GM21825 (cell line): ENCODE measurements around the gene C1QTNF4.

Experiments used
- ATAC-seq: cut with Tn5 transposase; IDR thresholded peaks from one replicate; pipeline ENCODE4 v1.9.1; 2021; ENCODE audit warnings: mild to moderate bottlenecking, moderate library complexity; ENCODE audit not compliant: unreplicated experiment

The C1QTNF4 gene

GRCh38 chr11:47593492-47593933 is 698 bp downstream of the C1QTNF4 start:
- ATAC-seq, result no peak

- no peak for ATAC-seq
Observed at GRCh38 chr11:47592970-47593369, 1.2 kb downstream of the C1QTNF4 start.

DNA sequence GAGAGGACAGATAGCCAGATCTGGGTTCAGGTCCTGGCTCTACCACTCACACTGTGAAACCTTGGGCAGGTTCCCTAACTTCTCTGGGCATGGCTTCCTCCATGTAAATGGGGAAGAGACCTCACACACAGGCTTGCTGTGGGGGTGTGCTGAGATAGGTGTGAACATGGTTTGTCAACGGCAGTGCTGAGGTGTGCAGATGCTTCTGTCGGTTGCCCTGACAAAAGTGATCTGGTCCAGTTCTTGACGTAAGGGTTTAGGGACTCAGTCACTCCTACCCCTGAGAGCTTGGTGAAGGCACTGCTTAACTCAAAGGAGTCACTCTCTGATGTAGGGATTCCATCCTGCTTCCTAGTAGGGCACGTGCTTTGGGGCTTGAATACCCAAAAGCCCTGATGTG is 2.0 kb downstream of the C1QTNF4 start:
- no peak for ATAC-seq

DNA sequence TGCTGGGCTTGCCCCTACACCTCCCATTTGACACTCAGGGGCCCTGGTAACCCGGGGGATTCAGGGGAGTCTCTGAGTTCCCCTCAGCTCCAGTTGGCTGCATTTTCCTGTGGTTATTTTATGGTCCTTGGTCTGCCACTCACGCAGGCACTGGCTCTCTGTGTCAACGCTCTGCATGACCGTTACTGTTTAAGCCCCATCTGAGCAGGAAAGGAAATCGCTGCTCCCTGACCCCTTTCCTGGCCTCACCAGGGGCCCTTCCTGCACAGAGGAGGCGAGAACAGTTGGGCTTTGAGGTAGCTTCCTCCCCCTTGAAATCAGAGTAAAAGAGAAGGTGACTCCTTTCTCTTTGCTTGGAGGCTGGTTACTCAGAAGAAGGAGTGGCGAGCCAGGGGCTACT is 2.4 kb downstream of the C1QTNF4 start:
- no peak for ATAC-seq

DNA sequence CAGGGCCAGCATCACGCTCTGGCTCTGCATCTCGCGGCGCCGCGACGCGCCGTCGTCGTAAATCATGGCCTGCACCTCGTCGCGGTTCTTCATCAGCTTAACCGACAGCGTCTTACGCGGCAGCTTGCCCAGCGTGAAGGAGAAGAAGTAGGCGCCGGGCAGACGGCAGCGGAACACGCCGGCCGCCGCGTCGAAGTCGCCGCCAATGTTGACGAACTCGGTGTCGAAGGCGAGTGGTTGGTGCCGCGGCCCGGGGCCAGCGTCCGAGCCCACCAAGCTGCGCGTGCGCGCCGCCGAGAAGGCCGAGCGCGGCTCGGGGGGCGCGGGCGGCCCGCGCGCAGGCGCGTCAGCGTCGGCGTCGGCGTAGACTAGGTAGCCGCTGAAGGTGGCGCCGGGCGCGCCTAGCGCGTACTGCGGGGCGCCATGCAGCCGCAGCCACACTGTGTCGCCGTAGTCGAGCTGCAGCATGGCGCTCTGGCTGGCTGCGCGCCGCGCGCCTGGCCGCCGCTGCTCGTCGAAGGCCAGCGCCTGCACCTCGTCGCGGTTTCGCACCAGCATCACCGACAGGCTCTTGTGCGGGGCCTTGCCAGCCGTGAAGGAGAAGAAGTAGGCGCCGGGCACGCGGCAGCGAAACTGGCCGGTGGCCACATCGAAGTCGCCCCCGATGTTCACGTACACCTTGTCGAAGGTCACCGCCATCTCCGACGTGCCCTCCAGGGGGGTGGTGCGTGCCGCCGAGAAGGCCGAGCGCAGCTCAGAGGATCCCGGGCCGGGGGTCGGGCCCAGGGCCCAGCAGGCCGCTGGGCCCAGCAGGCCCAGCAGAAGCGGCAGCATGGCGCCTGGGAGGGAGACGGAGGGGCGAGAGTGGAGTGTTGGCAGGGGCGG is 4.0 kb downstream of the C1QTNF4 start:
- ATAC-seq, result no peak

DNA sequence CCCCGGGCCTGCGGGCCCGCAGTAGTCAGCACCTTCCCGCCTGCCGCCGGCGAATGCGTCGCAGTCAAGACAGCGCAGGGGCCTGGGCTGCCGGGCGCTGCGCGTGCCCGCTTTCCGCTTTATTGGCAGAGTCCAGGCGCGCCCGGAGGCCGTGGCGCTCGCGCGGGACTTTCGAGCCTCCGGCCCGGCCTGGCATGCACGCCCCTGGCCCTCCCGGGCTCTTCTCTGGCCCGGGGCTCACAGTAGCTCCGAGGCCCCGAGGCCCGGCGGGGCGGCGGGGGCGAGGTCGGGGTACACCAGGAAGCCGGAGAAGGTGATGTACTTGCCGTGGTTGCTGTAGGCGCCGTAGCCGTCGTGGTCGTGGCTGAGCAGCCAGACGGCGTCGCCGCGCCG is 4.6 kb downstream of the C1QTNF4 start:
- ATAC-seq, result no peak

DNA sequence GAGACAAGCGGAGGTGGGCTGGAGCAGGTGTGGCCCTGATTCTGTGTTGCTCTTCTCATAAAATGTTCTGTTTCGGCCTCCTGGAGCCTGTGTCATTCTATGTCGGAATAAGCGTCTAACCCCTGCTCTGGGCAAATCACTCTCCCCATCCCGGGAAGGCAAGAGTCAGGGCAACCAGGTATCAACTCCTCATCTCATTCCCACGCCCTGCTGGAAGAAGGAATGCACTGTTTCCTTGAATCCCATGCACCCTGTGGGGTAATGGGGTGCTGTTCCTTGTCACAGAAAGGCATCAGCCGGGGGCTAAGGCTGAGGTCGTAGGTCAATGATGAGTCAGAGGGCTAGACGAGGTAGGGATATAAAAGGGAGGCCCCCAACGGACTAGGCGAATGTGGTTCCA is 5.1 kb downstream of the C1QTNF4 start:
- ATAC-seq, result no peak

DNA sequence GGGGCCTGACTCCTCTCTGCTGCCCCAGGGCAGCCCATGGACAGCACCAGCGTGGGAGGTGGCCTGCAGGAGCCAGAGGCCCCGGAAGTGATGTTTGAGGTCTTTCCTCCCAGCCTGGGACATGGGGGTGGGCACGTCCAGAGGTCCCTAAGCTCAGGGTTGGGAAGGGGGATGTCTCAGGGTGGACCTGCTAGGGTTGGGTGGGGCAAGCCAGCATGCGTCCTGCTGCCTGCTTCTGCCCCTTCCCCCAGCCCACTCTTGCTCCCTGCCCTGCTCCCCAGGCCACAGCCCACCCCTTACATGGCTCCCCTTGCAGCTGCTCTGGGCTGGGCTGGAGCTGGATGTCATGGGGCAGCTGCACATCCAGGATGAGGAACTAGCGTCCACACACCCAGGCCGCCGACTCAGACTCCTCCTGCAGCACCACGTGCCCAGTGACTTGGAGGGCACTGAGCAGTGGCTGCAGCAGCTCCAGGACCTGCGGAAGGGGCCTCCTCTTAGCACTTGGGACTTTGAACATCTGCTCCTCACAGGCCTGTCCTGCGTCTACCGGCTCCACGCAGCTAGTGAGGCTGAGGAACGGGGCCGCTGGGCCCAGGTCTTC is 6.4 kb downstream of the C1QTNF4 start:
- ATAC-seq, result no peak

DNA sequence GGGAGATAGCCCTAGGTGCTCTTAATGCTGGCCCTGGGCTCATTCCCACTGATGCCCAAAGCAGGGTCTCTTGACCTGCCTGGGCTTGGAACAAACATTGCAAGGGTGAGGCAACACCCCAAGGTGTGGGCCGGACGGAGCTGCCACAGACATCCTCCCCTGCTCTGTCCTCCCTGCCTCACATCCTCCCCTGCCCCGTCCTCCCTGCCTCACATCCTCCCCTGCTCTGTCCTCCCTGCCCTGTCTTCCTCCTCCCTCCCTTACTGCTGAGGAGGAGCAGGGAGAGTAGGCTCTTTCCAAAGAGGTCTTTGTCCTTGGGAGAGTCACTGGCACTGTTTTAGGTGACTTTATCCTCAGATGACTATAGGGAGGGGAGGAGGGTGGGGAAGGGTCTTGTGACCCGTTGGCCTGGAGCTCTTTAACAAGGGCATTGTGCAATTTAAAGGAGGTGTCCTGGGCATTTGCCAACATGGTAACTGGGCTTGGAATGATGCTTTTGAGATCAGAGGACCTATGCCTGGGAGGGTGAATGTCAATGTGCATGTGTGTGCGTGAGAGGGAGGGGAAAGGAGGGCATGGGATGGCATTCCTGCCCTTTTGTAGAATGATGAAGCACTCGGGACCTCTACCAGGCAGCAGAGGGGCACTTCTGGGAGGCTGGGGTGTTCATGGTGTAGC is 7.0 kb downstream of the C1QTNF4 start:
- ATAC-seq, result no peak

DNA sequence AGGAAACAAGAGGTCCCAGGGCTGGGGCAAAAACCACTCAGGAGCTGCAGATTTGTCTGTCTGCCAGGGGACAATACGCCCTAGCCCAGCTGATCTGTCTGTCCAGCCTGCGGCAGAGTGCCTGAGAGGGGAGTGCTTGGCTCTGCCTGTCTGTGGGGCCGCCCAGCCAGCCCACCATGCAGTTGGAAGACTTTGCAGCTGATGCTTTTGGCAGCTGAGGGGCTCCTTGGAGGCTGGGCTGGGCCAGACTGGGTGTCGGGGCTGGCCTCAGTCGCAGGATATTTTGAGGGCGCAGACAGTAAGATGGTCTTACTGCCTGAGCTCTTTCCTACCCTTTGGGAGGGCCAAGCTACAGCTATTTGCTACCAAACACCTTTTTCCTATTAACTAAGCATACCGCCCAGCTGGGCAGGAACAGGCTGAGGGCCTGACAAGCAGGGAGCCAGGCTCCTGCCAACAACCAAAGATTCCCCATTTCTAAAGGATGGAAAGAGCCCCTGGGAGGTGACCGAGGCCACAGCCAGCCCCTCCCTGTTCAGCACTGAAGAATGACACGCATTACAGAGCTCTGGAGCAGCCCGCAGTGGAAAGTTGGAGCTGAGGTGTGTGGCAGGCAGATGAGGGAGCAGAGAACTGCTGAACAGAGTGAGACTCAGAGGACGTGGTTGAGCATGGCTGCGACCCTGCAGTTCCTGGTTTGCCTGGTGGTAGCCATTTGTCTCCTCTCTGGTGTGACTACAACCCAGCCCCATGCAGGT is 7.9 kb downstream of the C1QTNF4 start, which contains the start of gene FAM180B:
FAM180B (plus strand) TSS at position 581 of the 758 bp plus-strand sequence; CDS start at position 672, 91 bp downstream.
- ATAC-seq, result no peak

GRCh38 chr11:47583844-47584243 is 10.4 kb downstream of the C1QTNF4 start:
- ATAC-seq, result no peak

- peak; percentile 90 for ATAC-seq
Observed at GRCh38 chr11:47578524-47579494, 15.4 kb downstream of the C1QTNF4 start, which contains the start of the genes KBTBD4 and NDUFS3. Gene KBTBD4 (minus strand): TSS chr11:47578970. CDS start chr11:47578951, 19 bp downstream. Gene NDUFS3 (plus strand): TSS chr11:47579074. CDS start chr11:47579092, 18 bp downstream.

DNA sequence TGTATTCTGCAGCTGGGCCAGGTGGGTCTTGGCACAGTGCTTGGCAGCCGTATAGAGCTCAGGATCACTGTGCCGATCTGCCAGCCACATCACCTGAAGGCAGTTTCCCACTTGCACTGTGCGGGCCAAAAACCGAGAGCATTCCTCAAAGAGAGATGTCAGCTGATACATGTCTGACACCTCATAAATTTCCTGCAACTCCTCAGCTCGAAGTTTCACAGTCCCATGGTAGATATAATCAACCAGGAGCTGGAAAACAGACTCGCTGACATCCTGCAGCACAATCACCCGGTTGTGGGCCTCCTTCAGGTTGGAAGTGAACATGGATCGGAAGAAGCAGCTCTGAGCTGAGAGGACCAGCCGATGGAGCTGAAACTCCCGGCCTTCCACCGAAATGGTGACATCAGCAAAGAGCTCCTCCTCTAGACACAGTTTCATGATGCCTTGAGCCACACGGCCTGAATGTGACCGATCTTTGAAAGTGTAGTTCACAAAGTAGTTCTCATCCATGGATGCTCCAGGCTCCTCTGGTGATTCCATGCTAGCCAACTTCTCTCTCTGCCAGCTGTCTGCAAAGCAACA is 16.7 kb downstream of the C1QTNF4 start:
- ATAC-seq, result no peak

DNA sequence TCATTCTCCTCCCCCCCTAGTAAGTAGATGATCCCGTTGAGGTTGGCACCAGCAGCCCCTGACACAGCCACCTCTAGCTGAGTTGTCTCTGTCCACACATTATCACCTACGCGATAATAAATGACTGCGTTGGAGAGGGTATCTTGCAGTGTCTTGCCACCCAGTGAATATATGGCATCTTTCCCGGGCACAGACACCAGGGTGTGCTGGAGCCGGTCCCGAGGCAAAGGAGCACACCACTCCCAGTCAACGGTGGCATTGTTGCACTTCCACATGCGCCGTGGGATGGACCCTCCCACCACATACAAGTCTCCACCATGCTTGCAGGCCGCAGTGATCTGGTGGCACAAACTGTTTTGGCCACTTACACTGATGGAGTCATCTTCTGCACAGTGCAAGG is 20.9 kb downstream of the C1QTNF4 start:
- no peak for ATAC-seq

GRCh38 chr11:47572715-47573255 is 21.4 kb downstream of the C1QTNF4 start:
- ATAC-seq, result no peak

- no peak for ATAC-seq
Observed at GRCh38 chr11:47571895-47572294, 22.3 kb downstream of the C1QTNF4 start.

DNA sequence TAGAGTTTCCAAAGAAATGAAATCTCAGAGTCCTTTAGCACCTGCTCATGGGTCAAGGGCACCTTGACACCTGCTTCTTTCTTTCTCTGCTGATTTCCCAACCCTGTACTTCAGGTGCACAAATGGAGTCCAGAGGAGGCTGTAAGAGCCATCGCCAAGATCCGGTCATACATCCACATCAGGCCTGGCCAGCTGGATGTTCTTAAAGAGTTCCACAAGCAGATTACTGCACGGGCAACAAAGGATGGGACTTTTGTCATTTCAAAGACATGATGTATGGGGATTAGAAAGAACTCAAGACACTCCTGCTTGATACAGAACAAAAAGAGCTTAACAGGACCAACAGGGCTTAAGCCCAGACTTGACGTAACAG is 22.9 kb downstream of the C1QTNF4 start:
- no peak for ATAC-seq

DNA sequence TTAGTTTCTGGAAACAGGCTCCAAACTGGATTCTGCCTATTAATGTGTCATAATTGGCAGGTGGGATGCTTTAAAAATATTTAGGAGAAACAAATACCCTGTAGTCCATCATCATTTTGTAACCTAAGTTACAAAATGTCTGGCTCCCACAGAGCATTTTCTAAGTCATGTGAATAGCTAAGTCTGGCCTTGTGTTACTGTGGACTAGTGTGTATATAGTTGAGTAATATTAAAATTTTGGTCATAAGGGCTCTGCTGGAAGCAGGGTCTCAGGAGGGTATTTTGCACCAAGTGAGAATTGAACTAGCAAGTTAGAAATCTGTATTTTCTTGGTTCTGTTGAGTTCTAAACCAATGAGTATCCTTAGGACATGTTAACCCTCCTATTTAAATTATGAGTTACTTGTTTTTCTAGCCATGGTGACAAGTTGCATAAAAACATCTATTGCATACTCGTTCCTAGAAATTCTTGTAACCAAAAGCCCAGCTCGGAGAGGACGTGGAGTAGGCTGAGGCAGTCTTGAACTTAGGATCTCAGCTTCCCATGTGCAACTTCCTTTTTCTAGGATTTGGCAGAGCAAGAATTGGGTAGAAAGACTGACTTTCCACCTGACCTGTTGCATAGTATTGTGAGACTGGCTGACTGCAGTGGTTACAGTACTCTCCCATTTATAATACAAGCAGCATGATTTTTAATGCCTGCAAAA is 23.4 kb downstream of the C1QTNF4 start:
- no peak for ATAC-seq
